ENCODE data around the gene FLRT3.

The FLRT3 gene

DNA sequence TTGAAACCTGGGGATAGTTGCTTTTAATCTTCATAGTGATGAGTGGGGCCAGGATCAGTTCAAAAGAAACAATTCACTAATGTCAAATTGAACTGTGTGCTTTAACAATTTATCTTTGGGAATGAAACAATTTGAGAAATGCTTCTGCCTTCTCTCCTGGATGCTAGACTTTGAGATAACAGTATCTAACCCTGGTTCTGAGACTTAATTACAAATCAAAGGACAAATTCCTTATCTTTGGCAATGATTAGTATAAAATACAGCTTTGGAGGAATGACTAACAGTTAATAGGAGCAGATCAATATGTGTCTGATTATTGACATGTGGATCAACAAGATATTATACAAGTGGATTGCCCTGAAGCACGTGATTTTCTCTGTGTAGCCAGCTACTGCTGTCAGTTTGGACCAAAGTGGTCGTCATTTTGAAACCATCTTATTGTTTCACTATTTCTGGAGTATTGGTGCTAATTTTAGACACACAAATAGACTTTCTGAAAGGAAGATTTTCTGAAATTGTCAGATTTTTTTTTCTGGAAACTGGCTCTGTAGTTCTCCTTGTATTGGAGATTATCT is 6.2 kb upstream of the FLRT3 start:
- no peak overlapping the region for H3K4me3 ChIP-seq (ENCODE audit: low read depth, low read length)

DNA sequence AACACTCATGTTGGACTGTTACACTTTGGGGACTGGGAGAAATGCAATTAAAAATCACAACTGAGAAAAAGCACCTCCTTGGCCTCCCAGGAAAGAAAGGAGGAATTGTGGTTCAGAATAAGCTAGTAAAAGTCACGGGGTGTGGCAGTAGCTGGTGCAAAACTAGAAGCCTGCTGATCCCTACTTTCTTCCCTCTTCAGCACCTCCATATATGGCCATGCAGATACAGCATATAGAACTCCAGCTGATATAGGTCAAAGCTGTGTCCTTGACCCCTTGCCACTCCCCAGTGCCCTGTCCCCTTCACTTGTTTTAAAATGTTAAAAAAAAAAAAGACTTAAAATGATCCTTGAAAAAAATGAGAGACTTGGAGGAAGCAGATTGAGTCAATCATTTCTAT is 5.5 kb upstream of the FLRT3 start:
- no peak for DNase-seq (ENCODE audit: low read depth)
- TF ChIP-seq, protein P1, sequence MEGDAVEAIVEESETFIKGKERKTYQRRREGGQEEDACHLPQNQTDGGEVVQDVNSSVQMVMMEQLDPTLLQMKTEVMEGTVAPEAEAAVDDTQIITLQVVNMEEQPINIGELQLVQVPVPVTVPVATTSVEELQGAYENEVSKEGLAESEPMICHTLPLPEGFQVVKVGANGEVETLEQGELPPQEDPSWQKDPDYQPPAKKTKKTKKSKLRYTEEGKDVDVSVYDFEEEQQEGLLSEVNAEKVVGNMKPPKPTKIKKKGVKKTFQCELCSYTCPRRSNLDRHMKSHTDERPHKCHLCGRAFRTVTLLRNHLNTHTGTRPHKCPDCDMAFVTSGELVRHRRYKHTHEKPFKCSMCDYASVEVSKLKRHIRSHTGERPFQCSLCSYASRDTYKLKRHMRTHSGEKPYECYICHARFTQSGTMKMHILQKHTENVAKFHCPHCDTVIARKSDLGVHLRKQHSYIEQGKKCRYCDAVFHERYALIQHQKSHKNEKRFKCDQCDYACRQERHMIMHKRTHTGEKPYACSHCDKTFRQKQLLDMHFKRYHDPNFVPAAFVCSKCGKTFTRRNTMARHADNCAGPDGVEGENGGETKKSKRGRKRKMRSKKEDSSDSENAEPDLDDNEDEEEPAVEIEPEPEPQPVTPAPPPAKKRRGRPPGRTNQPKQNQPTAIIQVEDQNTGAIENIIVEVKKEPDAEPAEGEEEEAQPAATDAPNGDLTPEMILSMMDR (conservative IDR thresholded peaks at IDR 0.05; ENCODE audit: low read depth, low read length), result no peak
- no peak overlapping the region for H3K4me3 ChIP-seq (ENCODE audit: low read depth, low read length)

More for the DNA sequence above, 6.2 kb upstream of the FLRT3 start:
- TF ChIP-seq, protein P1 (conservative IDR thresholded peaks at IDR 0.05; ENCODE audit: low read depth, low read length), result no peak
- DNase-seq (ENCODE audit: low read depth), result no peak

DNA sequence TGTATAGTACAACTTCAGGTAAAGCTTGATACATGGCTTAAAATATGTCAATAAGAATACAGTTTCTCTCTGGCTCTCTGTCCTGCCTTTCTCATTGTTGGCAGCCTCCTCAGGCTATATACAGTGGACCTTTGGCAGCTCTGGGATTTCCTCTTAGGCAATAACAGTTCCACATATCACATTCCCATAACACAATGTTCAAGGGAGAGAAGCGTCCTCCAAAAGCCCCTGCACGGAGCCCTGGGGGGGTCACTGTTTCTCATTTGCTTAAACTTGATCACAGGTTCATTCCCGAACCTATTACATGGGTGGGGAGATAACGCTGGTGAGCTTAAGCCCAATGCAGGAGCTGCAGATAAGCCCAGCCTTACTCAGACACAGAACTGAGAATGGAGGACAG is 4.4 kb upstream of the FLRT3 start:
- DNase-seq (ENCODE audit: low read depth), result peak; percentile 73
- TF ChIP-seq, protein P1 (conservative IDR thresholded peaks at IDR 0.05; ENCODE audit: low read depth, low read length), result no peak

DNA sequence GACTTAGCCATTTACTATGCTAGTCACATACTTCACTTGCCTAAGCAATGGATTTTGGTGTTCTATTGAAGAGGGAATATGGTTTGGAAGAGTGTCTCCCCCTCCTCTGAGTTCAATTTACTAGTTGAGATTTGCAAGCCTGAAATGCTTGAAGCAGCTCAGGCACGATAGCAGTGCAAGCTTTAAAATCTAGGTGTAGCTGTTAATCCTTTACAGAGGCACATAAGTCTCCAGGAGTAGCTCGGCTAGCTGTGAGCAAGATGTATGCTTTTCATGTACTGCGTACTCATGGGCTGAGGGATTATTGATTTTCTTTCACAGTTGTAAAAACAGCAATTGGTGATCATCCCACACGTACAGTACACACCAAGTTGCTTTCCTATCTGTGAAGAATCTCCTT is 726 bp downstream of the FLRT3 start:
- TF ChIP-seq, protein P1 (conservative IDR thresholded peaks at IDR 0.05; ENCODE audit: low read depth, low read length), result peak; percentile 13
- peak; percentile 58 for DNase-seq (ENCODE audit: low read depth)
- peak overlapping the region; percentile 67 for H3K4me3 ChIP-seq (ENCODE audit: low read depth, low read length)

More for the DNA sequence above, 4.4 kb upstream of the FLRT3 start:
- H3K4me3 ChIP-seq (ENCODE audit: low read depth, low read length), result no peak overlapping the region

DNA sequence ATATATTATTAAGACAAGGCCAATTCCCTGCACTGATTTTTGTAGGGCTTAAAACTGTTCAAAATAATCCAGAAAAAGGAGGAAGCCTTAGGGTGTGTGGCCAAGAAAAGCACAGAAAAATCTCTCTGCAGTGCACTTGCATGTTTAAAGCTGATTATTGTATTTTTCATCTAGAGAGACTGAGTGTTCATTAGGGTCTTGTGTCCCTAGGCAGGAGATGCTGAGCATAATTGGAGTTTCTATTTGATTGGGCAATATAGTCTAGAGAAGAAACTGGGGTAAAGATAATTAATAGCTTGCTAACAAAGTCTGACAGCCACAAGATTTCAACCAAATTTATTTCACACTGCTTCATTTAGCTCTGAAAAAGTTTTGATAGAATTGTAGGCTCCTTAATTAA is 2.4 kb downstream of the FLRT3 start:
- H3K4me3 ChIP-seq (ENCODE audit: low read depth, low read length), result peak overlapping the region; percentile 32

DNA sequence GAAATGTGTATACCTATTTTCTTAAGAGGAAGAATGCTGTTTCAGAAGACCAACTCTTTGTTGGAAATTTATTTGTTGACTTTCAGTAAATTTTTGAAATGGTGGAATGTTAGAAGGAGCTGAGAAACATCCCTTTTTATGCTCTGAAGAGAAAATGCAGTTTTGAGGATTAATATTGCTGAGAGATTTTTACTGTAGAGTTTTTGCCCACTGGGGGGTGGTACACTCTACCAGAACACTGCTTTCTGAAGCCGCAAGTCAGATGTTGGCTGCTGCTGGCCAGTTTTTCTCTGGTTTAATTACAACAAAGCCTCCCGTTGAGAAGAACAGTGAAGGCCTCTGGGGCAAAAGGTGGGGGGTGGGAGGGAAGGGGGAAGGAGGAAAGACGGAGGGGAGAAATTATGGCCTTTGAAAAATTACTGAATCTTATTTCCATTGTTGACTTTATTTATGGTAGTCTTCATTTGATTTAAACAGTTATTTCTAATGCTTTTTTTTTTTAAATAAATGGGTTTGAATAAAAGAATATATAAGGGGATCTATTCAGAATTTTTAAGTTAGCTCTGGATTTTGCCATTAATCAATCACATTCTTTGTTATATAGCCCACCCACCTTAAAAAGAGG is 3.0 kb downstream of the FLRT3 start:
- peak; percentile 82 for DNase-seq (ENCODE audit: low read depth)
- peak overlapping the region; percentile 32 for H3K4me3 ChIP-seq (ENCODE audit: low read depth, low read length)
- TF ChIP-seq, protein P1 (conservative IDR thresholded peaks at IDR 0.05; ENCODE audit: low read depth, low read length), result peak; percentile 72

More for the DNA sequence above, 2.4 kb downstream of the FLRT3 start:
- no peak for DNase-seq (ENCODE audit: low read depth)
- TF ChIP-seq, protein P1 (conservative IDR thresholded peaks at IDR 0.05; ENCODE audit: low read depth, low read length), result no peak

DNA sequence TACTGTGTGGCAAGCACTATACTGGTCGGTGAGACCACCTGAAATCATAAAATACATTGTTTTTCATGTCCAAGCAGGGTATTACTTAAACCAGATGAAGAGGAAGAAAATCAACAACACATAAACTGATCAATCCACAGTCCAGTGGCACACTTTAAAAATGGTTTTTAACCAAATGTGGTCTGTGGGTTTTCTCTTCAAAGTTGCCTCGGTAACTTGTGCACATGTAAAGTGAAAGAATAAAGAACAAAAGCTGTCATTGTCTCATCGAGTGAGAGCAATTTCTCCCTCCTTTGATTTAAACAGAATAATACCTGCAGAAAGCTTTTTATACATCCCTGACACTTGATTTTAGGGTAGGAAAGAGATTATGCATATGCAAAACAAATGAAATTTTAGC is 3.7 kb downstream of the FLRT3 start:
- TF ChIP-seq, protein P1 (conservative IDR thresholded peaks at IDR 0.05; ENCODE audit: low read depth, low read length), result no peak
- DNase-seq (ENCODE audit: low read depth), result no peak
- peak overlapping the region; percentile 15 for H3K4me3 ChIP-seq (ENCODE audit: low read depth, low read length)
